HCEC 1CT (cell line): ENCODE measurements around the gene ADM2.

Source experiments
- DNase-seq: peaks from one replicate; pipeline ENCODE4 v3.0.0-alpha.2; 2017

Gene ADM2

DNA sequence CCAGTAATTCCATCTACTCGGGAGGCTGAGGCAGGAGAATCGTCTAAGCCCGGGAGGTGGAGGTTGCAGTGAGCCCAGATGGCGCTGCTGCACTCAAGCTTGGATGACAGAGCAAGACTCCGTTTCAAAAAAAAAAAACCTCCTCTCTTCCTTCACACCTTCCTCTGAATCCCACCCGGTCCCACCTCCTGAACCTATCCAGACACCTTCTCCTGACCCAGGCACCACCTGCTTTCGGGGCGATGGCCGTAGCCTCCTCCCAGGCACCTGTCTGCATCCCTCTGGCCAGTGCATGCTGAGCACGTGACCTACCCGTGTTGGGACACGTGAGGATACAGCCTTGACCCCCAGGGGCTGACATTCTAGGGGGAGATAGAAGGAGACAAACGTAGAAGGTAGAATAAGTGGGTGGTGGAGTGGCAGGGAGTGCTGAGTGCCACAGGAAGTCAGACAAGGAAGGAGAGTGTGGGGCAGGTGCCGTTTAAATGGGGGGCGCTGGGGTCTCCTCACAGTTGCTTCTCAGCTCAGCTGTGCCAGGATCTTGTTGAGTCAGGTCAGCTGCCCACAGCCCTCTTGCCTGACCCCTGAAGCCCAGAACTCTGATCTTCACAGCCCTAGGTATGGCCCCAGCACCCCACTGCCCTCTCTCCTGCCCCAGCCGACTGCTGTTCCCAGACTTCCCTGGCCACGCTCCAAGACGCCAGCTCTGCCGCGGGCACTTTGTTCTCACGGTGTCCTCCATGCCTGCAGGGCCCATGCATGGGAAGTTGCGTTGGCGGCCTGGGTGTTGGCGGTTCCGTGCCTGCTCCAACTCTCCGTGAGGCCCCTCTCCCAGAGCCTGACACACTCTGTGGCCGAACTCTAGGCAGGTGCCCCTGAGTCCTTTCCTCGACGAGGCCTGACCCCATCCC, 4.1 kb downstream of the ADM2 start:
- no peak for DNase-seq

DNA sequence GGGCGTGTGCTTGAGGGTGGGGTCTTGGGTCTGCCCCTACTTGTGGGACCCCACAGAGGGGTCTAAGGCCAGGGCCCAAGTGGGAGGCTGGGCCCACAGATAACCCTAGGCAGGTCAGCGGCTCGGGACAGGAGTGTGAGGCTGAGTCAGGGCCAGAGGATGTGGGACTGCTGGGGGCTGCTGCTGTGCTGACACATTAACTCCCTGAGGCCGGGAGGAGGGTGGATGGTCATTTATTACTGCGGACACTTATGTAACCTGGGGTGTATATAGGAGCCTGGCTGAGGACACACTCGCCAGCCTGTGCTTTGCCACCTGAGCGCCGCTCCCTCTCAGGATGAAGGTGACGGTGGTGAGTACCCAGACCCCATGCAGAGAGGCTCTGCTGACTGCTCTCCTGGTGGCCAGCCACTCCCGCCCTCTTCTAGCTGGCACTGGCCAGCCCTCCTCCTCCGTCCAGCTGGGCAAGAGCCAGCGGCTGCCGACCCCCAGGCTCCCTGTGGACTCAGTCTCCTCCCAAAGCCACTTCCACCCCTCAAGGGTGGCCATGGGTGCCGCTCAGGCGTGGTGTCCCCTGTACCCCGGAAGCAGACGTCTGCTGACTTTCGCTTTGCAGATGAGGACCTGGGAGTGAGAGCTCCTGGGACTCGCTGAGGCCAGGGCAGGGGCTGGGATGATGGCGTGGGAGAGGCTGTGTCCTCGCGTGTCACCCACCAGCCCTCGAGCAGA, 5.4 kb downstream of the ADM2 start, which contains the start of gene MIOX:
Gene MIOX (plus strand): TSS at position 299 of the 729 bp plus-strand sequence. CDS start 39 bp downstream, at position 338.
- no peak for DNase-seq

DNA sequence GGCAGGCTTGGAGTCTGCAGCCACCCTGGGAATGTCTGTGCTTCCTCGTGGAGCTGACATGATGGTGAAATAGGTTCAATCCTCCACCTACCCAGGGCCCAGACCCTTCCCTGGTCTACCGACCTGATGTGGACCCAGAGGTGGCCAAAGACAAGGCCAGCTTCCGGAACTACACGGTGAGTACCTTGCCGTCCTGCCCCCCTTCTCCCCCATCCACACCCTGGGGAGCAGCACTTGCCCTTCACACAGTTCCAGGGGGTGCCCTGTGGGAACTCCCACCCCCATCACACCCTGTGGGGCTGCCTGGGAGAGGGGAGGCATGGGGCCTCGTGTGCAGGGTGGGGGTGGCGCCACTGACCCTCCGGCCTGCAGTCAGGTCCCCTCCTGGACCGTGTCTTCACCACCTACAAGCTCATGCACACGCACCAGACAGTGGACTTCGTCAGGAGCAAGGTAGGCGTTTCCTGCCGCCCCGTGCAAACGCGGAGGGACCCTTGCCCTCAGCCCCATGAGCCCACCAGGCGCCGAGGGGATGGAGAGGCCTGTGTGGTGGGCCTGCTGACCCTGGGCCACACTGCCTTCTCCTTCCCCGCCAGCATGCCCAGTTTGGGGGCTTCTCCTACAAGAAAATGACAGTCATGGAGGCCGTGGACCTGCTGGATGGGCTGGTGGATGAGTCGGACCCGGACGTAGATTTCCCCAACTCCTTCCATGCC, 6.1 kb downstream of the ADM2 start:
- DNase-seq = no peak

DNA sequence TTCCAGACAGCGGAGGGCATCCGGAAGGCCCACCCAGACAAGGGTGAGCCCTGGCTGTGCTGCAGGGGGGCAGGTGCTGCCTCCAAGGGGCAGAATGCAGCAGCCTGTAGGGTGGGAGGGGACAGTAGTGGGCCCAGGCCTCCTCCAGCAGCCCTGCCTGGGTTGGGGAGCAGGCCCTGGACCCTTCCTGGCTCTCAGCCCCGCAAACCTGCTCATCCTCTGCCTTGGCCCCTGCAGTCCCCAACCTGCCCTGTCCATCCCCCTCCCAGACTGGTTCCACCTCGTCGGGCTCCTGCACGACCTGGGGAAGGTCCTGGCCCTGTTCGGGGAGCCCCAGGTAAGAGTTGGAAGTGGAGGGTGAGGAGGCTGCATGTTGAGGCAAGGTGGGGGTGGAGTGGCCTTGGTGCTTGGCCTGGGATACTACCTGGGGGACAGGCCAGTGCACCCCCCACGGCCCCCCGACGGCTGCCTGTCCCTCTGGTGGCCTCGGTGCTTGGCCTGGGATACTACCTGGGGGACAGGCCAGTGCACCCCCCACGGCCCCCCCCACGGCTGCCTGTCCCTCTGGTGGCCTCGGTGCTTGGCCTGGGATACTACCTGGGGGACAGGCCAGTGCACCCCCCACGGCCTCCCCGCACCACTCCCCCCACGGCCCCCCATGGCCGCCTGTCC, 6.8 kb downstream of the ADM2 start:
- DNase-seq = no peak

DNA sequence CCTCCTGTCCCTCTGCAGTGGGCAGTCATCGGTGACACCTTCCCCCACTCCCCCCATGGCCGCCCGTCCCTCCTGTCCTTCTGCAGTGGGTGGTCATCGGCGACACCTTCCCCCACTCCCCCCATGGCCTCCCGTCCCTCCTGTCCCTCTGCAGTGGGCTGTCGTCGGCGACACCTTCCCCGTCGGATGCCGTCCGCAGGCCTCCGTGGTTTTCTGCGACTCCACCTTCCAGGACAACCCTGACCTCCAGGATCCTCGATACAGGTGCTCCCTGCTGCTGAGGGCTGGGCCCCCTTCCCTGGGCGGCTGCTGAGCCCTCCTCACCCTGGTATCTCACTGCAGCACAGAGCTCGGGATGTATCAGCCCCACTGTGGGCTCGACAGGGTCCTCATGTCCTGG, 7.5 kb downstream of the ADM2 start:
- DNase-seq = no peak

DNA sequence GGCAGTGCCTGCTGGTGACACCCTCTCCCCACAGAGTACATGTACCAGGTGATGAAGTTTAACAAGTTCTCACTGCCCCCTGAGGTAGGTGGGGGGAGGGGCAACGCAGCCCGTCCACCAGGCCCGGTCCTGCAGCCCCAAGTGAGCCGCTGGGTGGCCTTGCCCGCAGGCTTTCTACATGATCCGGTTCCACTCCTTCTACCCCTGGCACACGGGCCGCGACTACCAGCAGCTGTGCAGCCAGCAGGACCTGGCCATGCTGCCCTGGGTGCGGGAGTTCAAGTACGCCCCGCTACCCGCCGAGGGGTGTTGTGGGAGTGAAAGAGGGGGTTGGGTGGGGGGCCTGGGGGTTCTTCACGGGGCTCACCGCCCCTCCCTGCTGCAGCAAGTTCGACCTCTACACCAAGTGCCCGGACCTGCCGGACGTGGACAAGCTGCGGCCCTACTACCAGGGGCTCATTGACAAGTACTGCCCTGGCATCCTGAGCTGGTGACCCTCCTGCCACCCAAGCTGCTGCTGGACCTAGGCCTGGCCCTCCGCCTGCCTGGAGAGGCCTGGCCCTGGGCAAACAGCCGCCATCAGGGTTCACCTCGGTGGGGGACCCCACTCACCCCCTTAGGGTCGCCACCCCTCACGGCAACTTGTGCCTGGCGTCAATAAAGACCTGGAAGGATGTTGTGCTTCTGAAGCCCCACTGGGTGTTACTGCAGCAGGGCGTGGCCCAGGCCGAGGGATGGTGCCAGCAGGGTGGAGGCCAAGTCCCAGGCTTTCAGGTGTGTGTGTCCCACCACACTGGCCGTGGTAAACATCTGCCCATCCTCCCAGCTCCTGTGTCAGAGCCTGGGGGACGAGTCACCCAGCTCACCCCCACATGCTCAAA, 8.3 kb downstream of the ADM2 start:
- DNase-seq = no peak

DNA sequence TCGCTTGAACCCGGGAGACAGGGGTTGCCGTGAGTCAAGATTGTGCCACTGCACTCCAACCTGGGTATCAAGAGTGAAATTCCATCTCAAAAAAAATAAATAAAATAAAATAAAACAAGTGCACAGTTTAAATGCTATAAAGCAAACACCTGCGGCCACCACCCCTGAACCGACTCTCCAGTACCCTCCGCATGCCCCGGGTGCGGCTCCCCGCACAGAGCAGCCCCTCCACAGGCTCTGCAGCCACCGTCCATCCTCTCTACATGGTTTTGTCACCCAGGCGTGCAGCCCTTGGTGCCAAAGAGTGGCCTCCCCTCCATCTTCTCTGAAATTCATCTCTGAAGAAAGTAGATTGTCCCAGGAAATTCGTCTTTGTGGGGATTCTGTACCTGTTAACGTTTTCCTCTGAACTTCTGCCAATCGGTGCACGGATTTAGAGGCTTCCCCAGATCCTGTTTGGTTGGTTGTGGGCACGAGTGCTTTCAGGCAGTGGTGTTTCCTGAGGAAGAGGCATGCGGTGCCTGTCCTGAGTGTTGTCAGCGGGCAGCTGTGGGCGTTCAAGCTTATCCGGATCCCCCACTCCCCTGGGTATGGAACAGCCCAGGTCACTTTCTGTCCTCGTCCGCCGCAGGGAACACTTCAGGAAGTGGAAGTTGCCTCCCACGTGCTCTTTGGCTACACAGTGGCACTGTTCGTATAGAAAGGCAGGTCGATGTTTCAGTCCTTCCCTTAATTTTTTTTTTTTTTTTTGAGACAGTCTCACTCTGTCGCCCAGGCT, 9.4 kb downstream of the ADM2 start:
- DNase-seq = no peak

DNA sequence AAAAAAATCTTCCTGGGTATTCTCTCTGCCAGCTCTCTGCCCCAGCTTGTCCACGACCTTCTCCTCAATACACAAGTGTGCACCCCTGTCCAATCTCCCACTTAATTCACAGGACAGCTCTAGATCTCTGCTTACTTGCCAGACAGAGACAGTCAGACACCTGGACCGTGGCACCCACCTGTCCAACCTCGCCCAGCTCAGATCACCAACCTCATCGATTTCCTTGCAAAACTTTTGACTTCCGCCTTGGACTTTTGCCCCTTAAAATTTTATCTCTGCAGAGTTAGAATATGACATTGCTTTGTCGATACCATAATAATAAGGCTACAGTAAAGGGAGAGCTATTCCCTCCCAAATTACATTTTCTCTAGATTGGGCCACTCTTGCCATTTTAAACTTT, 15.8 kb downstream of the ADM2 start:
- no peak for DNase-seq

DNA sequence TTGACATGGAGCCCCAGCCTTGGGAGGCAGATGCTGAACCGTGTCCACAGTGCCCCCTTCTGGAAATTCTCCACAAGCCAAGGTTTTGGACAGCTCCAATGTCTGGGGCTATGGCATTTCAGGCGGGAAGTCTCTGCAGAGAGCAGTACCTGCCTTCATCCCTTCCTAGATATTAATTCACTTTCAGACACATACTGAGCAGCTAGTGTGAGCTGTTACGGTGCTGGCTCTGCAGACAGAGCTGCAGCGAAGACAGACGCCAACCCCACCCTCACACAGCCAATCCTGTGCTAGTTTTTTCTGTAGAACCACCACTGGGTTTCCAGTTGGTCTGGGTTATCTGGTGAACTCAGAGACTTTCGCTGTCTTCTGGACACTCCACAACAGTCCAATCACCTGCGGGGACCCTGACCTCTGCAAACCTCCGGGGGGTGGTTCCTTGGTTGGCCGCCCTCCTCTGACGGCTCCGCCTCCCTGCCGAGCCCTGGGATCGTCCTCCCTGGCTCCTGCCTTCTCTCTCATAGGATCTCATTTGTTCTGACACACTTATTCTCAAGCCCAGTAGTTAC, 17.1 kb downstream of the ADM2 start:
- DNase-seq = peak; percentile 51

DNA sequence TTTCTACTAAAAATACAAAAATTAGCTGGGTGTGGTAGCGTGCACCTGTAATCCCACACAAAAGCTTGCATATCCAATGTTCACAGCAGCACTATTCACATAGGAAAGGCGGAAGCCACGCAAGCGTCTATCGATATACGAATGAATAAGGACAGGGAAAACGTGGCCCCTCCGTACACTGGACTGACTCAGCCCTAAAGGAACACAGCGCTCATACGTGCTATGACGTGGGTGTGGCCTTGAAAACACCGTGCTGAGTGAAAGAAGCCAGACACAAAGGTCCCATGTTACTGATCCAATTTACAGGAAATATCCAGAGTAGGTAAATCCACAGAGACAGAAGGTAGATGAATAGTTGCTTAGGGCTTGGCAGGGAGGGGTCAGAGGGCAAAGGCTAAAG, 19.1 kb downstream of the ADM2 start:
- DNase-seq = no peak

DNA sequence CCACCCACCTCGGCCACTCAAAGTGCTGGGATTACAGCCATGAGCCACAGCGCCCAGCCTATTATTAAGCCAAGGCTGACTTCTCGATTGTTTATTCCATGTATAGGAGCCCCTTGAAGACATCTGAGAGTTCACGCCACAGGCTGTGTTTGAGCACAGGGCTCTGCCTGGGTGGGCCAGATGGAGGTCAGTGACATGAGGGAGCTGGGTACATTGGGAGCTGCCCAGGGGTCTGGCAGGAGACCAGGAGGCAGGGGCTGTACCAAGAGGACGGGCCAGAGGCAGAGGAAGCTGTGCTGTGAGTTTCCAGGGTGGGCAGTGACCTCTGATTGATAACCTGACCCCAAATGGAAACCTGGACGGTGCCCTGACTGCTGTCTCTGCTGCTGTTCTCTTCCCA, 20.8 kb downstream of the ADM2 start:
- DNase-seq = no peak

DNA sequence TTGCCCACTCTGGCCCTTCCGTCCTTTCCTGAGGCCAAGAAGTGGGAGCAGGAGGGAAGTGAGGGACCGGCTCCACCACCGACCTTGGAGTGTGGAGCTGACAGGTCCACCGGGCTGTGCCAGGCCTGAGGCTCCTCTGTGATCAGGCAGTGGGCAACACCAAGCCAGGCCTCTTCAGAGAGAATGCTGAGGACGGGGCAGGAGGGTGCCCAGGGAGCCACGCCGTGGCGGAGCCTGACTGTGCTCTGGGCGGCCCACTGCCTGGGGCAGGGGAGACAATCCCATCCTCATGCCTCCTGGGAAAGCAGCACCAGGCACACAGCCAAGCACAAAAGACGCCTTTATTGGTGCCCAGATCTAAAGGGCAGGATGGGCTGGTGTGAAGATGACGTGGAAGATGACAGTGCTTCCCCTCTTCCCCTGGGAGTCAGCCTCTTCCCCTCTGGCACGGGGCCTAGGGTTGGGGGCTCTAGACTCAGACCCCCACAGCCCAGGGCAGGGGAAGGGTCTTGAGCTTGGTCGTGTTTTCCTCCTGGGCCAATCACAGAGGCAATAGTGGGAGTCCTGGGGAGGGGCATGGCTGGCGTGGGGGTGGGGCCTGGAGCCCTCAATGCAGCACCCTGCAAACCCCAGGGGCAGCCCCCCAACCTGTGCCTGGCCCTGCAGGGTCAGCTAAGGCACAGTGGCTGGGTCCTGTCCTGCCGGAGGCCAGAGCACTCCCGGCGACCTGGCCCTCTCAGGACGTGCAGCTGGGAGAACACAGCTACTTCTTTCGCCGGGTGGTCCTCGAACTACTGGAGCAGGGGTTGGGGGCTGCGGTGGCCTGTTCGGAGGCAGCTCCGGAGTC, 21.5 kb downstream of the ADM2 start:
- no peak for DNase-seq

DNA sequence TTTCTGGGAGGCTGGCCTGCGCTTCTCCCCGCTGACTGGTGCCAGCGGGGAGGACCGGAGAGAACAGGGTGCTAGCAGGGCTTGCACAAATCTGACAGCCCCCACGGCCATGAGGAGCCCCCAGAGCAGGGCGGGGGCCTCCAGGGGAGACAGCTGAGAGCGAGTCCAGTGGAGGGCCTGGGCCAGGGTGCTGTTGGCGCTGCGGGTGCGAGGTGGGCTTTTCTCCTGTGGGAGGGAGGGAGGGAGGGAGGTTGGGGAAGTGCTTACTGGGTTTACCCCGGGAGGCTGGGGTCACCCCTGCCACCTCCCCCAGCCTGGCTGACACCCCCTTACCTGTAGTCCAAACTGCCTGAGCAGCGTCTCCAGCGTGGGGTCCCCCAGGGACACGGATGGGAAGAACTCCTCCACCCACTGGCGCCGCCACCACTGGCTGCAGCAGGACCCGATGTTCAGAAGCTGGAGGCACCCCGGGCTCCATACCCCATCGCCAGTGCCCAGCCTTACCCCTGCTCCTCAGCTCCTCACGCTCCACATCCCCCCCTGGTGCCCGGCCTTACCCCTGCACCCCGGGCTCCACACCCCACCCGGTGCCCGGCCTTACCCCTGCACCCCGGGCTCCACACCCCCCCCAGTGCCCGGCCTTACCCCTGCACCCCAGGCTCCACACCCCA, 22.3 kb downstream of the ADM2 start:
- DNase-seq = no peak

DNA sequence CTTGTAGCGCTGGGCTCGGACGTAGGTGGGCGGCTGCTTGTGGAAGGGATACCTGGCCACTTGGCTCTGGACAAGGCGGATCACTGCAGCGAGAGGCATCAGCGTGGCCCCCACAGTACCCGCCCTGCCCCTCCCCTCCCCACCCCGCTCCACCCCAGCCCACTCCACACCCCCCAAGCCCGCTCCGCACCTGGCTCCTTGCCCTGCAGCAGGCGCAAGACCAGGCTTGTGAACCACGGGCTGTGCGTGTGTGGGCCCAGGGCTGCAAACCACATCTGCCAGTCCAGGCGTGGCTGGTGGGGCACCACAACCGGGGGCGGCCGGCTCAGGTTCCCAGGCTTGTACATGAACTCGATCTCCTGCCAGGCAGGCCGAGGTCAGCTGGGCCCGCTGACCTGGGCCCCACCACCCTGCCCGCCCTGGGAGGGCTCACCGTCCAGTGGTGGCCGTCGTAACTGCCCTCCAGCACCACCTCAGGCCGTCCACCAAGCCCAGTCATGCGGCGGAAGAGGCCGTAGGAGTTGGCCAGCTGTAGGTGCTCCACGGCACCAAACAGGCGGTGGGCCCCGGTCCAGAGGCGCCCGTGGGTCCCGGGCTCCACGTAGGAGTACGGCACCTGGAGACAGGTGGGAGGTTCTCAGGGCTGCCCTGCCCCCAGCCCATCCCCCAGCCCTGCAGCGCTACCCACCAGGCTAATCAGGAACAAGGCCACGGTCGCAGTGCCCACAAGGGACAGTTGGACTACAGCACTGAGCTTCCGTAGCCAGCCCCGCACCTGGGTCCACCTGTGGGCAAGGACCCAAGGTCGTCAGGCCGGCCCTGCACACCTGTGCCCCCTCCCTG, 23.2 kb downstream of the ADM2 start:
- no peak for DNase-seq

DNA sequence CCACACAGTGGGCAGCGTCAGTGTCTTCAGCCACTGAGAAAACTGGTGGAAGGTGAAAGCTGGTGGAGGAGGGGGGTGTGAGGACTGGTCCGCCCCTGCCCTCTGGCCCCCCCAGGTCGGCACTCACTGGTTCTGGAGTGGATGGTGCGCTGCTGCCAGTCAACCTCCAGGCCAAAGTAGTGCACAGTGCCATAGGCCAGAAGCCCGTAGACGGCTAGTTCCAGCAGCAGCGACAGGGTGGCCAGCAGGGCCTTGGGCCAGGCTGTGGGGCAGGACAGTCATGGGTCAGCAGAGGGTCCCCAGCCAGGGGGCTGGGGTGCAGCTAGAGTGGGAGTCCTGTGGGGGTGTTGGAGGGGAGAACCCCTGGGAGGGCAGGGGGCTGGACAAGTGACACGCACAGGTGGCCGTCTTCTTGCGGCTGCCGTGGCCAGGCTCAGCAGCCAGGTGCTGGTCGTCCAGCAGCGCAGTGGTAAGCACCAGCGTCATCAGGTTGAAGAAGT, 24.0 kb downstream of the ADM2 start:
- DNase-seq = no peak

DNA sequence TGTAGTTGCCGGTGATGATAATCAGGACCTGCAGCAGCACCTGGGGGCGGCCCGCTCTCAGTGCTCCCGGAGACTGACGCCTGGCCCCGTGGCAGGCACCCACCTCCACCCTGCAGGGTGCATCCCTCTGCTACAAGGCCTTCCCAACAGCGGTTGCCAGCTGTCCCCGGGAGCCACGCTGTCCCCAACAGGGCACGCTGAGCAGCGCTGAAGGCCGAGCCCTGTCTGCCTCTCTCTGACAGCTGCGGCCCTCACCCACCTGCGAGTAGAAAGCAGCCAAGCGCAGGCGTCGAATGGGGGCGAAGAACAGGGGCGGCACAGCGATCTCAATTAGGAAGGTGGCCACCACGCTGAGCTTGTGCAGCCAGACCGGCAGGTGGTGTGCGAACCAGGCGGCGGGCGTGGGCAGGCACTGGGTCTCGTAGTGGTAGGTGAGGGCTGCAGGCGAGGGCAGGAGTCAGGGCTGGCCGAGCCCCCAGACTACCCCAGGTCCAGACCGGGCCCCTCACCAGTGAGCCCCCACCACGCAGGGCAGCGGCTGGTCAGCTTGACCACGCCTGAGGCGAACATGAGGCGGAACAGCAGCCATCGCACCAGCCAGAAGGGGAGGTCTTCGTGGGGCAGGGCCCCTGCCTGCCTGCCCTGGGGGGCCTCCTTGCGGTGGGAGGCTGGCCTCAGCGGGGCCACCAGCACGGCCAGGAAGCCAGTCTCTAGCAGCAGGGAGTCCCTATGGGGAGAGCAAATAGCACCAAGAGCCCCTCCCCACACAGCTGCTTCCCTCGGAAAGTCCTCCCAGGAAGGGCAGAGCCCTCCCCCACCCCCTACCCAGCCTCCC, 24.6 kb downstream of the ADM2 start:
- DNase-seq = no peak
